ENCODE measurements around the gene SASS6.

DNA sequence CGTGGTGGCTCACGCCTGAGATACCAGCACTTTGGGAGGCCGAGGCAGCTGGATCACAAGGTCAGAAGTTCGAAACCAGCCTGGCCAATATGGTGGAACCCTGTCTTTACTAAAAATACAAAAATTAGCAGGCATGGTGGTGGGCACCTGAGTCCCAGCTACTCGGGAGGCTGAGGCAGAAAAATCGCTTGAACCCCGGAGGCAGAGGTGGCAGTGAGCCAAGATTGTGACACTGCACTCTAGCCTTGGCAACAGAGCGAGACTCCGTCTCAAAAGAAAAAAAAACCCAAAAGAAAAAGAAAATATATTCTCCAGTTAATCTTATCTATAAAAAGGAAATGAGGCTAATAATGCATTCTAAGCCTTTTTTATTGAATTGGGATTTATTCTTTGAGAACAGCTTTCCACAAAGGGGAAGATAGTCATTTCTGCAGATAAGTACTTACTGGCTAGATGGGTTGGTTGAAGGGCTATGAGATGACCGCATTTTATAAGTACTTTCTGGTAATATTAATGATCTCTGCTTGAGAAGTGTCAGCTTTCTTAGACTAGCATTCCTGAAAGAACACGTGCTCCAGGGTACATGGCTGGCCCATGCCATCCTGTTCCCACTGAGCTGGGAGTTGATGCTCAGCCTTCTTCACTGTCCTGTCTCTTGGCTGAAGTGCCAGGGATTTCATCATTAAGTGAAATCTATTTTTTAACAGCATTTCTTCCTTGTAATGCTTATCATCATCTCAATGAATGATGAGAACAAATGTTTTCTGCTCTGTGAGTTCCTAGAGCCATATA, 57.9 kb downstream of the SASS6 start:
- TF ChIP-seq, protein P1, sequence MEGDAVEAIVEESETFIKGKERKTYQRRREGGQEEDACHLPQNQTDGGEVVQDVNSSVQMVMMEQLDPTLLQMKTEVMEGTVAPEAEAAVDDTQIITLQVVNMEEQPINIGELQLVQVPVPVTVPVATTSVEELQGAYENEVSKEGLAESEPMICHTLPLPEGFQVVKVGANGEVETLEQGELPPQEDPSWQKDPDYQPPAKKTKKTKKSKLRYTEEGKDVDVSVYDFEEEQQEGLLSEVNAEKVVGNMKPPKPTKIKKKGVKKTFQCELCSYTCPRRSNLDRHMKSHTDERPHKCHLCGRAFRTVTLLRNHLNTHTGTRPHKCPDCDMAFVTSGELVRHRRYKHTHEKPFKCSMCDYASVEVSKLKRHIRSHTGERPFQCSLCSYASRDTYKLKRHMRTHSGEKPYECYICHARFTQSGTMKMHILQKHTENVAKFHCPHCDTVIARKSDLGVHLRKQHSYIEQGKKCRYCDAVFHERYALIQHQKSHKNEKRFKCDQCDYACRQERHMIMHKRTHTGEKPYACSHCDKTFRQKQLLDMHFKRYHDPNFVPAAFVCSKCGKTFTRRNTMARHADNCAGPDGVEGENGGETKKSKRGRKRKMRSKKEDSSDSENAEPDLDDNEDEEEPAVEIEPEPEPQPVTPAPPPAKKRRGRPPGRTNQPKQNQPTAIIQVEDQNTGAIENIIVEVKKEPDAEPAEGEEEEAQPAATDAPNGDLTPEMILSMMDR (IDR thresholded peaks at IDR 0.05) = no peak
- TF ChIP-seq POLR2AphosphoS5 (IDR thresholded peaks at IDR 0.05) (no peak), POLR2A (IDR thresholded peaks at IDR 0.05) (no peak)

All from breast epithelium (tissue), 3 donors.